ENCODE data around the gene EGLN3. TPM values are rescaled to one million over a fixed set of nuclear protein-coding genes. Genes with fewer than 3 reads are reported as not detected.

Gene EGLN3
- total RNA-seq, 4 donors from 2014 or later: 3.1 to 19.2 (median 4.7) TPM

DNA sequence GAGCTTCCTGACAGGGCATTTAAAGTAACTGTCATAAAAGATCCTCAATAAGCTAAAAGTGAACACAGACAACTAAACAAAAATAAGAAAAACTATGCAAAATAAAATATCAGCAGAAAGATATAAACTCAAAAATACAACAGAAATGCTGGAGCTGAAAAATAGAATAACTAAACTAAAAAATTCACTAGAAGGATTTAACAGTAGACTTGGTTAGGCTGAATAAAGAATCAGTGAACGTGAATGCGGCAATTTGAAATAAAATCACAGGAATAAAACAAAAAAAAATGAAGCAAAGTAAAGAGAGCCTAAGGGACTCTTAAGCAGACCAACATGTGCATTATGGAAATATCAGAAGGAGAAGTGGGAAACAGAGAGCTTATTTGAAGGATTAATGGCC, 74.6 kb downstream of the EGLN3 start:
- ATAC-seq (ENCODE audit: low FRiP score): no peak
- TF ChIP-seq, protein P1, sequence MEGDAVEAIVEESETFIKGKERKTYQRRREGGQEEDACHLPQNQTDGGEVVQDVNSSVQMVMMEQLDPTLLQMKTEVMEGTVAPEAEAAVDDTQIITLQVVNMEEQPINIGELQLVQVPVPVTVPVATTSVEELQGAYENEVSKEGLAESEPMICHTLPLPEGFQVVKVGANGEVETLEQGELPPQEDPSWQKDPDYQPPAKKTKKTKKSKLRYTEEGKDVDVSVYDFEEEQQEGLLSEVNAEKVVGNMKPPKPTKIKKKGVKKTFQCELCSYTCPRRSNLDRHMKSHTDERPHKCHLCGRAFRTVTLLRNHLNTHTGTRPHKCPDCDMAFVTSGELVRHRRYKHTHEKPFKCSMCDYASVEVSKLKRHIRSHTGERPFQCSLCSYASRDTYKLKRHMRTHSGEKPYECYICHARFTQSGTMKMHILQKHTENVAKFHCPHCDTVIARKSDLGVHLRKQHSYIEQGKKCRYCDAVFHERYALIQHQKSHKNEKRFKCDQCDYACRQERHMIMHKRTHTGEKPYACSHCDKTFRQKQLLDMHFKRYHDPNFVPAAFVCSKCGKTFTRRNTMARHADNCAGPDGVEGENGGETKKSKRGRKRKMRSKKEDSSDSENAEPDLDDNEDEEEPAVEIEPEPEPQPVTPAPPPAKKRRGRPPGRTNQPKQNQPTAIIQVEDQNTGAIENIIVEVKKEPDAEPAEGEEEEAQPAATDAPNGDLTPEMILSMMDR (IDR thresholded peaks at IDR 0.05): no peak
- DNase-seq (ENCODE audit: low spot score): no peak

All from omental fat pad (tissue), 4 donors.